ENCODE measurements around the gene GSN.

- TF ChIP-seq SMC3 (IDR thresholded peaks at IDR 0.05) (no peak), PBX3 (IDR thresholded peaks at IDR 0.05) (no peak), EP300 (IDR thresholded peaks at IDR 0.05) (no peak), CBX2 (IDR thresholded peaks at IDR 0.05; ENCODE audit: borderline replicate concordance, low read depth) (no peak), ZC3H11A (IDR thresholded peaks at IDR 0.05) (no peak), POLR2A (IDR thresholded peaks at IDR 0.05; ENCODE audit: low read length) (no peak), MAFK (IDR thresholded peaks at IDR 0.05; ENCODE audit: partially characterized antibody) (no peak)
- TF ChIP-seq, protein P1, sequence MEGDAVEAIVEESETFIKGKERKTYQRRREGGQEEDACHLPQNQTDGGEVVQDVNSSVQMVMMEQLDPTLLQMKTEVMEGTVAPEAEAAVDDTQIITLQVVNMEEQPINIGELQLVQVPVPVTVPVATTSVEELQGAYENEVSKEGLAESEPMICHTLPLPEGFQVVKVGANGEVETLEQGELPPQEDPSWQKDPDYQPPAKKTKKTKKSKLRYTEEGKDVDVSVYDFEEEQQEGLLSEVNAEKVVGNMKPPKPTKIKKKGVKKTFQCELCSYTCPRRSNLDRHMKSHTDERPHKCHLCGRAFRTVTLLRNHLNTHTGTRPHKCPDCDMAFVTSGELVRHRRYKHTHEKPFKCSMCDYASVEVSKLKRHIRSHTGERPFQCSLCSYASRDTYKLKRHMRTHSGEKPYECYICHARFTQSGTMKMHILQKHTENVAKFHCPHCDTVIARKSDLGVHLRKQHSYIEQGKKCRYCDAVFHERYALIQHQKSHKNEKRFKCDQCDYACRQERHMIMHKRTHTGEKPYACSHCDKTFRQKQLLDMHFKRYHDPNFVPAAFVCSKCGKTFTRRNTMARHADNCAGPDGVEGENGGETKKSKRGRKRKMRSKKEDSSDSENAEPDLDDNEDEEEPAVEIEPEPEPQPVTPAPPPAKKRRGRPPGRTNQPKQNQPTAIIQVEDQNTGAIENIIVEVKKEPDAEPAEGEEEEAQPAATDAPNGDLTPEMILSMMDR (IDR thresholded peaks at IDR 0.05): no peak
Measured at GRCh38 chr9:121261107-121261460, 6.9 kb upstream of the GSN start.

Data from A549 (cell line).